ENCODE results near the gene INPP5J. TPM values are rescaled to one million over a fixed set of nuclear protein-coding genes. Genes with fewer than 3 reads are reported as not detected.
A peak's percentile ranks its signal among the peaks of the same experiment; 100 is the strongest.
"Not testable (repeated sequence)": the region's sequence is repeated elsewhere in the genome, so short reads cannot be mapped to it uniquely, and the experiment has no call there.

The INPP5J gene
- total and polyA plus RNA-seq, 4 donors = 3.5 to 17.2 (median 10.5) TPM

- H3K9me3 ChIP-seq (ENCODE audit: control insufficient read depth, insufficient read depth, low read length) = no peaks in the 10 kb centered on the region
- no peak overlapping the region for H3K4me3 ChIP-seq (ENCODE audit: low read depth, low read length)
- H3K27ac ChIP-seq (ENCODE audit: low read depth, low read length) = no peak overlapping the region
- no peak for DNase-seq (ENCODE audit: low read depth in 4 of 6, low spot score in 6 of 6)
- H3K36me3 ChIP-seq (ENCODE audit: control insufficient read depth, insufficient read depth, low read length) = peaks cover 88% of the 10 kb centered on the region
- 97% methylated on average over 3 of the region's 7 CpGs for WGBS (ENCODE audit: insufficient coverage)
- H3K4me1 ChIP-seq (ENCODE audit: control insufficient read depth, insufficient read depth, low read length) = peaks cover 57% of the 10 kb centered on the region
- no peaks in the 10 kb centered on the region for H3K27me3 ChIP-seq (ENCODE audit: control insufficient read depth, insufficient read depth, low read length)
These were observed 28.0 kb upstream of the INPP5J start for GRCh38 chr22:31094741-31095140.

GRCh38 chr22:31095637-31096249 is 27.0 kb upstream of the INPP5J start:
- no peak overlapping the region for H3K4me3 ChIP-seq (ENCODE audit: low read depth, low read length)
- no peaks in the 10 kb centered on the region for H3K9me3 ChIP-seq (ENCODE audit: control insufficient read depth, insufficient read depth, low read length)
- H3K4me1 ChIP-seq (ENCODE audit: control insufficient read depth, insufficient read depth, low read length) = peaks cover 52% of the 10 kb centered on the region
- no peaks in the 10 kb centered on the region for H3K27me3 ChIP-seq (ENCODE audit: control insufficient read depth, insufficient read depth, low read length)
- no peak overlapping the region for H3K27ac ChIP-seq (ENCODE audit: low read depth, low read length)
- DNase-seq (ENCODE audit: low read depth in 4 of 6, low spot score in 6 of 6) = no peak
- 99% methylated on average over 3 of the region's 3 CpGs for WGBS (ENCODE audit: insufficient coverage)
- H3K36me3 ChIP-seq (ENCODE audit: control insufficient read depth, insufficient read depth, low read length) = peaks cover 88% of the 10 kb centered on the region

GRCh38 chr22:31096657-31097279 is 26.0 kb upstream of the INPP5J start:
- DNase-seq (ENCODE audit: low read depth in 4 of 6, low spot score in 6 of 6) = no peak
- Histone ChIP-seq H3K9me3 (ENCODE audit: control insufficient read depth, insufficient read depth, low read length) (no peaks in the 10 kb centered on the region), H3K4me3 (ENCODE audit: low read depth, low read length) (no peak overlapping the region), H3K27ac (ENCODE audit: low read depth, low read length) (no peak overlapping the region), H3K27me3 (ENCODE audit: control insufficient read depth, insufficient read depth, low read length) (no peaks in the 10 kb centered on the region), H3K36me3 (ENCODE audit: control insufficient read depth, insufficient read depth, low read length) (peaks cover 84% of the 10 kb centered on the region), H3K4me1 (ENCODE audit: control insufficient read depth, insufficient read depth, low read length) (peaks cover 42% of the 10 kb centered on the region)
- 84% methylated on average over 26 of the region's 27 CpGs for WGBS (ENCODE audit: insufficient coverage)

- not testable (repeated sequence) for H3K9me3 ChIP-seq (ENCODE audit: control insufficient read depth, insufficient read depth, low read length); DNase-seq (ENCODE audit: low read depth in 4 of 6, low spot score in 6 of 6); H3K27ac ChIP-seq (ENCODE audit: low read depth, low read length); H3K27me3 ChIP-seq (ENCODE audit: control insufficient read depth, insufficient read depth, low read length); H3K4me3 ChIP-seq (ENCODE audit: low read depth, low read length)
- WGBS (ENCODE audit: insufficient coverage) = 100% methylated on average over 2 of the region's 5 CpGs
- H3K4me1 ChIP-seq (ENCODE audit: control insufficient read depth, insufficient read depth, low read length) = peaks cover 34% of the 10 kb centered on the region
- peaks cover 84% of the 10 kb centered on the region for H3K36me3 ChIP-seq (ENCODE audit: control insufficient read depth, insufficient read depth, low read length)
These were observed 25.2 kb upstream of the INPP5J start for GRCh38 chr22:31097539-31097938.

- WGBS (ENCODE audit: insufficient coverage) = 56% methylated on average over 4 of the region's 10 CpGs
- H3K36me3 ChIP-seq (ENCODE audit: control insufficient read depth, insufficient read depth, low read length) = peaks cover 81% of the 10 kb centered on the region
- no peak for DNase-seq (ENCODE audit: low read depth in 4 of 6, low spot score in 6 of 6)
These were observed 24.7 kb upstream of the INPP5J start for GRCh38 chr22:31097941-31098631.

GRCh38 chr22:31098632-31099110 is 24.1 kb upstream of the INPP5J start:
- no peak overlapping the region for H3K27ac ChIP-seq (ENCODE audit: low read depth, low read length)
- WGBS (ENCODE audit: insufficient coverage) = 25% methylated on average over 32 of the region's 36 CpGs
- H3K9me3 ChIP-seq (ENCODE audit: control insufficient read depth, insufficient read depth, low read length) = no peaks in the 10 kb centered on the region
- H3K27me3 ChIP-seq (ENCODE audit: control insufficient read depth, insufficient read depth, low read length) = no peaks in the 10 kb centered on the region
- H3K4me1 ChIP-seq (ENCODE audit: control insufficient read depth, insufficient read depth, low read length) = peaks cover 23% of the 10 kb centered on the region
- H3K4me3 ChIP-seq (ENCODE audit: low read depth, low read length) = no peak overlapping the region
- DNase-seq (ENCODE audit: low read depth in 4 of 6, low spot score in 6 of 6) = peak in 1 of 6 donors; percentile 62
- peaks cover 78% of the 10 kb centered on the region for H3K36me3 ChIP-seq (ENCODE audit: control insufficient read depth, insufficient read depth, low read length)

More at GRCh38 chr22:31097941-31098631, 24.7 kb upstream of the INPP5J start:
- peaks cover 29% of the 10 kb centered on the region for H3K4me1 ChIP-seq (ENCODE audit: control insufficient read depth, insufficient read depth, low read length)
- H3K4me3 ChIP-seq (ENCODE audit: low read depth, low read length) = no peak overlapping the region
- H3K27ac ChIP-seq (ENCODE audit: low read depth, low read length) = no peak overlapping the region
- no peaks in the 10 kb centered on the region for H3K27me3 ChIP-seq (ENCODE audit: control insufficient read depth, insufficient read depth, low read length)
- no peaks in the 10 kb centered on the region for H3K9me3 ChIP-seq (ENCODE audit: control insufficient read depth, insufficient read depth, low read length)

- DNase-seq (ENCODE audit: low read depth in 4 of 6, low spot score in 6 of 6) = no peak
- H3K9me3 ChIP-seq (ENCODE audit: control insufficient read depth, insufficient read depth, low read length) = no peaks in the 10 kb centered on the region
- H3K4me1 ChIP-seq (ENCODE audit: control insufficient read depth, insufficient read depth, low read length) = peaks cover 17% of the 10 kb centered on the region
- H3K36me3 ChIP-seq (ENCODE audit: control insufficient read depth, insufficient read depth, low read length) = peaks cover 76% of the 10 kb centered on the region
- H3K27ac ChIP-seq (ENCODE audit: low read depth, low read length) = no peak overlapping the region
- H3K4me3 ChIP-seq (ENCODE audit: low read depth, low read length) = no peak overlapping the region
- H3K27me3 ChIP-seq (ENCODE audit: control insufficient read depth, insufficient read depth, low read length) = no peaks in the 10 kb centered on the region
- WGBS (ENCODE audit: insufficient coverage) = 84% methylated on average over 6 of the region's 6 CpGs
These were observed 23.4 kb upstream of the INPP5J start for GRCh38 chr22:31099386-31099785.

- no peak overlapping the region for H3K27ac ChIP-seq (ENCODE audit: low read depth, low read length)
- 95% methylated on average over 26 of the region's 34 CpGs for WGBS (ENCODE audit: insufficient coverage)
- H3K9me3 ChIP-seq (ENCODE audit: control insufficient read depth, insufficient read depth, low read length) = no peaks in the 10 kb centered on the region
- H3K4me1 ChIP-seq (ENCODE audit: control insufficient read depth, insufficient read depth, low read length) = peaks cover 20% of the 10 kb centered on the region
- no peak for DNase-seq (ENCODE audit: low read depth in 4 of 6, low spot score in 6 of 6)
- no peak overlapping the region for H3K4me3 ChIP-seq (ENCODE audit: low read depth, low read length)
- H3K36me3 ChIP-seq (ENCODE audit: control insufficient read depth, insufficient read depth, low read length) = peaks cover 75% of the 10 kb centered on the region
- H3K27me3 ChIP-seq (ENCODE audit: control insufficient read depth, insufficient read depth, low read length) = no peaks in the 10 kb centered on the region
These were observed 22.7 kb upstream of the INPP5J start for GRCh38 chr22:31099841-31100761.
